CD4-positive, alpha-beta T cell treated with Interleukin-2 at 100 ng/mL for 4 hours (primary cell): ENCODE measurements around the gene KCTD11.

ENCODE experiments used
- DNase-seq: peaks from one replicate; pipeline ENCODE4 v3.0.0-alpha.2; 2020; ENCODE audit warnings: low spot score

The KCTD11 gene

GRCh38 chr17:7380321-7380720 is 28.4 kb downstream of the KCTD11 start:
- no peak for DNase-seq

- no peak for DNase-seq
Measured at GRCh38 chr17:7380855-7381683, 29.1 kb downstream of the KCTD11 start, which contains the start of gene TNK1. TSS of gene TNK1 (plus strand) at chr17:7381089. CDS start at chr17:7382927, 1,838 bp downstream.

GRCh38 chr17:7382901-7383300 is 30.9 kb downstream of the KCTD11 start:
- DNase-seq = no peak

GRCh38 chr17:7383371-7383741 is 31.4 kb downstream of the KCTD11 start:
- DNase-seq = no peak

GRCh38 chr17:7383742-7384488 is 32.0 kb downstream of the KCTD11 start:
- DNase-seq = peak; percentile 78

- no peak for DNase-seq
Measured at GRCh38 chr17:7384489-7385081, 32.6 kb downstream of the KCTD11 start.

- DNase-seq = no peak
Measured at GRCh38 chr17:7388856-7389255, 36.9 kb downstream of the KCTD11 start.

GRCh38 chr17:7389924-7390910 is 38.3 kb downstream of the KCTD11 start:
- no peak for DNase-seq

GRCh38 chr17:7391307-7391706 is 39.3 kb downstream of the KCTD11 start:
- no peak for DNase-seq

- no peak for DNase-seq
Measured at GRCh38 chr17:7392696-7393612, 41.0 kb downstream of the KCTD11 start.

GRCh38 chr17:7393613-7394451 is 41.9 kb downstream of the KCTD11 start:
- DNase-seq = peak; percentile 73

GRCh38 chr17:7394452-7395191 is 42.7 kb downstream of the KCTD11 start, which contains the start of gene PLSCR3:
TSS of gene PLSCR3 (minus strand) at chr17:7394525. CDS start at chr17:7394110, 415 bp downstream.
- peak; percentile 77 for DNase-seq

GRCh38 chr17:7396147-7396546 is 44.2 kb downstream of the KCTD11 start:
- no peak for DNase-seq

- DNase-seq = no peak
Measured at GRCh38 chr17:7398612-7399011, 46.6 kb downstream of the KCTD11 start.

GRCh38 chr17:7403043-7403726 is 51.2 kb downstream of the KCTD11 start:
- no peak for DNase-seq

- no peak for DNase-seq
Measured at GRCh38 chr17:7403727-7403976, 51.7 kb downstream of the KCTD11 start.

GRCh38 chr17:7403977-7404736 is 52.2 kb downstream of the KCTD11 start, which contains the start of gene TMEM256:
TSS of gene TMEM256 (minus strand) at chr17:7404097. CDS start at chr17:7404084, 13 bp downstream.
- peak; percentile 97 for DNase-seq
